ENCODE data around the gene SAMD4B.
A peak's percentile ranks its signal among the peaks of the same experiment; 100 is the strongest.
"Not testable (repeated sequence)": the region's sequence is repeated elsewhere in the genome, so short reads cannot be mapped to it uniquely, and the experiment has no call there.

The SAMD4B gene

DNA sequence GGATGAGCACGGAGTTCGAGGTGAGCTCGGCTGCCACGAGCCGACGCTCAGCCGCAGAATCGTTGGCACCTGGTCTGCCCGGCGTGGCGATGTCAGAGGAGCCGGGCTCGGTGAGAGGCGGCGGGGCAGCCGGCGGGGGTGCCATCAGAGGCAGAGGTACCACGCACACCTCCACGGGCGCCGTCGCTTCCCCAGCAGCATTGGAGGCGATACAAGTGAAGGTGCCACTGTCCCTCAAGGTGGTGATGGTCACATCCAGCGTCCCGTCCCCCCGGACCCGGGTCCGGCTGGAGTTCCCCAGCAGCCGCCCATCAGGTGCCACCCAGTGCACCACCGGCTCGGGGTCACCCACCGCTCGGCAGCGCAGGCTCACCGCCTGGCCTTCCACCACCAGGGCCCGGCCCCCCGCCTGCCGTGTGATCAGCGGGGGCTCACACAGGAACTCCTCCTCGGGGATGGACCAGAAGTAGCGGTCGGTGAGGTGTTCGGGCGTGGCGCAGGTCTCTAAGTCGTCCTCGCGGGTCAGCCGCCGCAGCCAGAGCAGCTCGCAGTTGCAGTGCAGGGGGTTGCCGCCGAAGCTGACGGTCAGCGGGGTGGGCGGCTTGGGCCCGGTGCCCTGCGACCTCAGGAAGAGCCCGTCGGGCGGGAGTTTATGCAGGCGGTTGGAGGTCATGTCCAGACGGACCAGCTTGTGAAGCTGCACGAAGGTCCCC, 28.0 kb upstream of the SAMD4B start:
- no peak for DNase-seq

DNA sequence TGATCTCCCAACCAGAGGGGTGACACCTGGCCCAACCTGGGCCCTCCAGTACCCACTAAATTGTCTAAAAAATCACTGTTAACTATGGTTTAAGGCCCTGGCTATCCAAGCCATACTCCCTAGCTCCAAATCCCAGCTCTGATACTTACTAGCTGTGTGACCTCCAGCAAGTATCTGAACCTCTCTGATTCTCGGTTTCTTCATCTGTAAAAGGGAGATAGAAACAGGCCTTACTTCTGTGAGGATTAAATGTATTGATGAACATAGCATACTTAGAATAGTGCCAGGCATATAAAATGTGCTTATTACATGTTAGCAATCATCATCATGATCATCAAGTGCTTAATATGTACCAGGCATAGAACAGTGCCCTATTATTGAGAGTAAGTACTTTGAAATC, 26.3 kb upstream of the SAMD4B start:
- DNase-seq: no peak

DNA sequence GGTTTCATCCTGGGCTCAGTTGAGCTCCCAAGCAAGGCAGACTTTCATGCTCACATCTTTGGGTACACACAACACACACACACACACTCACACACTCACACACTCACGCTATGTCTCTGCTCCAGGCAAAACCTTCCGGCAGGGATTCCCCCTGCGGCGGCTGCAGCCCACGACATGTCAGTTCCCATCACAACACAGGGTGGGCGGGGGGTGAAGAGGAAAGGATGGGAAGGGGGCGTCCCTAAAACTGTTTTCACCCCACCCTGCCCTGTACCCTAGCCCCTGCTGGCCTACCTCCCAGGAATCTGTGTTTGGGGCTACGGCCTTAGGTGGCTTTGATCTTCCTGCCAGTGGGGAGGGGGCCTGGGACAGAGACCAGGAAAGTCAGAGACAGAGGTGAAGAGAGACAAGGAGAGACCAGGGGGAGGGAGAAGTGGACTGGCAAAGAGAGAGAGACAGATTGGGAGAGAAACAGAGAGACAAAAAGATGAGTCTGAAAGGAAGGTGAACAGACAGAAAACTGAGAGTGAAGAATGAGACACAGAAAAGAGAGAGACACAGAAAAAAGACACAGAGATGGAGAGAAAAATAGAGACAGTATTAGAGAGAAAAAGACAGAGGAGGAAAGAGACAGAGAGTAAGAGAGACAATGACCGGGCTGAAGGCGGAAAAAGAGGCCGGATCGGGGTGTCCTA, 25.4 kb upstream of the SAMD4B start:
- DNase-seq: no peak

DNA sequence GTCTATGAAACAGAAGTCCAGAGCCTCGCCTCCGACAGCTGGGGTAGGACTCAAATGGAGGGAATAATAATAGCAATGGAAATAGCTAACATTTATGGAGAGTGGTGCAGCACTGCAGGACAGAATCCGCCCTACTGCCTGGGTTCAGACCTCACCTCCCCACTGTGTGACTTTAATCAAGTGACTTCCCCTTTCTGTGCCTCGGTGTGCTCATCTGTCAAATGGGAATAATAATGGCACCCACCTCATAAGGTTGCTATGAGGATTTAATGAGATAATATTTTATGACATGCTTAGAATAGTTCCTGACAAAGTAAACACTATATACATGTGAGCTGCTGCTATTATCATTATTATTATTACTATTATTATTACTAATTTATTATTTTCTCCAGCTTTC, 24.7 kb upstream of the SAMD4B start:
- no peak for DNase-seq

DNA sequence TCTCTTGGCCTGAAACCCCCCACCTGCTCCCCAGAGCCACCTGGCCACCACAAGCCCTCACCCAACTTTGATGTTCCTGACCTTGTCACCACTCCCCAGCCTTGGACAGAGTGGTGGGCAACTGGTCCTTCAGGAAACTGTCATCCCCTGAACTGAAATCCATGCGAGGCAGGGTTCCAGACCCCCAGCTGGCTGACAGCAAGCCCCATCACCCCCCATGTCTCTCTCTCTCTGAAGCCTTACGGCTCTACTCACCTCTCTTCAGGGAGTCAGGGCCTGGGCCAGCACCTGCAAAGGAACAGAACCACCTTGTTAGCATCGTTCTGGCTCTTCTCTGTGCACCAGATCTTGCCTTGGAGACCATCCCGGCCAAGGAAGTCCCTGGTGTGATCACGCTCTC, 24.1 kb upstream of the SAMD4B start:
- no peak for DNase-seq

DNA sequence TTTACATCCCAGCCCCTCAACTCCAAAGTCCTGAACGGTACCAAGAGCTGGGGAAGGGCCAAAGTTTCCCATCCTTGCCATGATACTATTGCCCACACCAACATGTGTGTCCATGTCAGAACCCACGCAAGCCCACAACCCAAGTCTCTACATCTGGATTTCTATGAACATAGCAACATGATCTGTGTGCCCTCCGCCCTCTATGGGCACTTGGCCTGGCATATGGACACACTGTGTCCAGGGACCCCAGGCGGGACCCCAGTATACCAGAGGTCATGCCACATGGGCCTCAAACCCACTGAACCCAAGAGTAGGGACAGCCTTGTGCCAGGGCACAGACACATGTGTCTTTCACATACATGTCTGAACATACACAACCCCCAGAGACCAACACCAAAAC, 23.5 kb upstream of the SAMD4B start:
- no peak for DNase-seq

DNA sequence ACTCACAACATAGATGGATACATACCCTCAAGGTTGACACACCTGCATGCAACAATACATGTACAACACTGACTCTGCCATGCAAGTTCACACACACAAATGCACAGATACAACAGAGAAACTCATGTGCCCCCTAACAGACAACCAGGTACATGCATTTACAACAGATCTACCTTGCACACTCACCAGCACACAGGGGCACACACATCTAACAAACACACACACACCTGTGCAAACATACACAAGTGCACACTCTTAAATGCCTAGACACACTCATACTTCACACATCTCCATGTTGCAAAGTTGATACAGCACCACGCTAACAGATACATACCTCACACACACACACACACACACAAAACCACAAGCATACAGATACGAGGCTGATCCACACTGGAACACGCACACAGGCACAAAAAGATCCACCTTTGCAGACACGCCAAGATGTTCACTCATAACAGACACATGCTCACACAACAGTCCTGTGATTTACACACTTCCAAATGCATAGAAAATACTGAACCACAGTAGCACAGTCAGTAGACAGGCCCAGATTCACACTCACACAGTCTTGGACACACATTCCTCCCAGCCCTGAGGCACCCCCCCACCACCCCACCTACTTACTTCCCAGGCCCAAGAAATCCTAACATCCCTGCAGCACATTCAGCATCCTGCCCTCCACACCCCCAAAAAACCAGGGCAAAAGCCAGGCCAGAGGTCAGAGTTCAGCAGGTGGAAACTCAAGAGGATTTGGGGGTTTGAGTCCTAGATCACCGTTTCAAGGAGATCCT, 22.9 kb upstream of the SAMD4B start:
- DNase-seq: no peak

DNA sequence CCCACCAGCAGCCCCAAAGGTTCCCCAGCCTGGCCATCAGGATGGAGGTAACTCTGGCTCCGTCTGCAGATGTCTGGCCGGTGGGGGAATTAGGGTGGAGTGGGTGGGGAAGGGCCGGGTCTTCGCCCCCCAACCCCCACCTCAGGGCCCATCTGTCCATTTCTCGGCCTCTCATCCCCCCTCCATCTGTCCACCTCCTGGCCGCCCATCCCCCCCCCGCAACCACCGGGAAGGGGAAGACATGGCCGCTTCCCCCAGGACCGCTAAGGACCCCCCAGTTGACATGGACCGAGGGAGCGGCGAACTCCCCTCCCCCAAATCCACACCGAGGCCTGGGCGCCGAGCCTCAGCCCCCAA, 22.4 kb upstream of the SAMD4B start:
- DNase-seq: no peak

DNA sequence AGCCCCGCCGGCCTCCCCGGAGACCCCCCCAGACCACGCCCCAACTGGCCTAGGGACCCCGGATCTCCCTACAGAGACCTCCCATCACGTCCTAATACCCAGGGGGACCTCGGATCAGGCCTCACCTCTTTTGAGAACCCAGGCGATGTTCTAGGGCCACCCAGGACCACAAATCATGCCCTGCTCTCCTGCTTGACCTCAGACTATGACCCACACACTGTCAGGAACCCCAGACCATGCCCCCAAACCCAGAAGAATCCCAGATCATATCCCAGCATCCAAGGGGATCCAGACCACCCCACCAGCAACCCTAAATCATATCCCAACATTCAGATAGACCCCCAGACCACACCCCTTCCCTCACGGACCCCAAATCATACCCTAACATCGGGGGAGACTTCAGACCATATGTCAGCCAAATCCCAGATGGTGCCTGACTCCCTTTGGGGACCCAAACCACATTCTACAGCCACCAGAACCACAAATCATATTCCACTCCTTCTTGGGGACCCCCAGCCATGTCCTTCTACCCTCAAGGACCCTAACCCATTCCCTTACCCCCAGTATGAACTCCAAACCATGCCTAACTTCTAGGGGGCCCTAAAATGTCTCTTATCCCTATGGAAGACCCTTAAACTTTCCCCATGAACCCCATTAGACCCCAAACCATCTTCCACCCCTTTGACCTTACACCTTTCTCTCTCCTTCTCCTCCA, 20.9 kb upstream of the SAMD4B start:
- DNase-seq: no peak

DNA sequence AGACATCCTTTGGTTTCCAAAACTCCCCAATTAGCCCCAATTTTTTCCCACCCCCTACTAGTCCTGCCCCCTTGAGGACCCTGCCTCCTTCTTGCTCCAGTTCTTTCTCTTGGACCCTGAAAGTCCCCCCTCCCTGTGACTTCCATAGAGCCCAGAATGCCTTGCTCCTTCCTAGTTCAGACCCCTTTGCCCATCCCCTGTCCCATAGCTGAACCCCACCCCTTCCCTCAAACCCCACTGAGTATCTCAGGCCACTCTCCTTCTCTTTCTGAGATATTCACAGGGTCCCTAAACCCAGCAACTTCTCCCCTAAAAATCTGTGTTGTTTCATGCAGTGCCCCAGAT, 20.4 kb upstream of the SAMD4B start:
- no peak for DNase-seq

DNA sequence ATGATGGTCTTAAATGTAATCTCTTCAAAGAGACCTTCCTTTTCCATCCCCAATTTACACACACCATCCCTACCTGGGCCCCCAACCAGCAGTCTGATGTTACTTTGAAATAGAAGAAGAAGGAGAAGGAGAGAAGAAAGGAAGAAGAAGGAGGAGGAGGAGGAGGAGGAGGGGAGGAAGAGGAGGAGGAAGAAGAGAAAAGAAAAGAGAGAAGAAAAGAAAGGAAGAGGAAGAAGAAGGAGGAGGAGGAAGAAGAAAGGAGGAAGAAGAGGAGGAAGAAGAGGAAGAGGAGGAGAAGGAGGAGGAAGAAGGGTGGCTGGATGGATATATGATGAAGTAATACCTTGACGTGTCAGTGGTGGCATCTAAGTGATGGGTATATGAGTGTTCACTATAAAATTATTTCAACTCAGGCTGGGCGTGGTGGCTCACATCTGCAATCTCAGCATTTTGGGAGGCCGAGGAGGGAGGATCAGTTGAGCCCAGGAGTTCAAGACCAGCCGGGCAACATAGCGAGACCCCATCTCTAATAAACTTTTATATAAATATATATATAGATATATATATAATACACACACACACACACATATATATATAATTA, 17.9 kb upstream of the SAMD4B start:
- no peak for DNase-seq

DNA sequence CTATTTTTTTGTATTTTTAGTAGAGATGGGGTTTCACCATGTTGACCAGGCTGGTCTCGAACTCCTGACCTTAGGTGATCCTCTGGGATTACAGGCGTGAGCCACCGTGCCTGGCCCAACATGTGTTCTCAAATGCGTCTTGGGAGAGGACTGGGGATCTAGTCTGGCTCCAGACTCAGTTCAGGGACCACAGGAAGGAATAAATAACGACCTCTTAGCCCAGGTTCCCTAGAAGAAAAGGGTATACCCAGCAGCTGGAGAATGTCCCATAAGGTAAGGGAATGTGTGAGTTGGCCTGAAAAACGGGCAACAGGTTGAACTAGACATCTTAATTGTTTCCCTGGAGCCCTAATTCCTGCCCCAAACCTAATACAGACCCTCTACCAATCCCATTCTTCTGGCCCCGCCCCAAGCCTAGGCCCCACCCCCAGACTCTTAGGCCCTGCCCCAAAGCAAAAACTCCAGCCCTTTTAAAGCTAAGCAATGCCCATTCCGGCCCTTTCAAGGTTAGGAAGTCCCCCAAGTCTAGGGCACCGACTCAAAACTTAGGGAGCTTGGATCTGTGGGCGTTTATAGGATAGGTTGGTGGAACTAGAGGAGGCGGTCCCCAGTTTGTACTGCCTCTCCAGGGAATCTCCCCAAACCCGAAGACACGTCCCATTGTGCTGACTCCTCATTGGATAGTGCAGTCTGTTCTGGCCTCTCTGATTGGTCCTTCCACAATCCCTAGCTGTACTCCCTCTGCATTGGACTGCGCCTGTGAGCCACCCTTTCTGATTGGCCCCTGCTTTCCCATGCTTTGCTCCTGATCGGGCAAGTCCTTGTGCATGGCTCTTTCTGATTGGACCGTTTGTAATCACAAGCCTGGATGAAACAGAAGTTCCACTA, 16.2 kb upstream of the SAMD4B start:
- peak in 1 of 2 donors; percentile 30 for DNase-seq

DNA sequence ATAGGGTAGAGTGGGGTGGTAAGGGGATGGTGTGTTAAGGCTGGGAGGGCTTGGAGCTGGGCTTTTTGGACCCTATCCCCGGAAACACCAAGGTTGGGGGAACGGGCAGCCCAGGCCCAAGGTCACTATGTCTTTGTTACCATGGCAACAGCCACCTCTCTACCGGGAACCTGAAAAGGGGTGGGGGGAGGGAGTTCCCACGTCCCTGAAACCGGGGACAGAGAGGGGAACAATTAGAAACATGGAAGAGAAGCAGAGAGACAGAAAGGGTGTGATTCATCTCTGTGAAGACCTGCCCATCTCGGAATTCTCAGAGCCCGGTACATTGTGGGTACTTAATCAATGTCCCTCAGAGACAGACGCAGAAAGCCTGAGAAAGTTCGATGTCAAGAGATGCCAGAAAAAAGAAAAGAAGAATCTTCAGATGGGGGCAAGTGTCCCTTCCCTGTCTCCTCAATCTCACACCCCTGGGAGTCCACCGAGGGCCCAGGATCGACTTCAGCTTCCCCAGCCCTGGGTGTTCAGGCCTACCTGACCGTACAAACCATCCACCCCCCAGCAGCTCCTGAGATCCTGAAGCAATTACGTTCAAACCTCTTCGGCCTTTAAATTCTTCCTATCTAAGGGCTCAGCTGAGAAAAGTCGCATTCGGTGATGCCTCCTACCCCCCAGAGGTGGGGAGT, 14.7 kb upstream of the SAMD4B start:
- no peak for DNase-seq

DNA sequence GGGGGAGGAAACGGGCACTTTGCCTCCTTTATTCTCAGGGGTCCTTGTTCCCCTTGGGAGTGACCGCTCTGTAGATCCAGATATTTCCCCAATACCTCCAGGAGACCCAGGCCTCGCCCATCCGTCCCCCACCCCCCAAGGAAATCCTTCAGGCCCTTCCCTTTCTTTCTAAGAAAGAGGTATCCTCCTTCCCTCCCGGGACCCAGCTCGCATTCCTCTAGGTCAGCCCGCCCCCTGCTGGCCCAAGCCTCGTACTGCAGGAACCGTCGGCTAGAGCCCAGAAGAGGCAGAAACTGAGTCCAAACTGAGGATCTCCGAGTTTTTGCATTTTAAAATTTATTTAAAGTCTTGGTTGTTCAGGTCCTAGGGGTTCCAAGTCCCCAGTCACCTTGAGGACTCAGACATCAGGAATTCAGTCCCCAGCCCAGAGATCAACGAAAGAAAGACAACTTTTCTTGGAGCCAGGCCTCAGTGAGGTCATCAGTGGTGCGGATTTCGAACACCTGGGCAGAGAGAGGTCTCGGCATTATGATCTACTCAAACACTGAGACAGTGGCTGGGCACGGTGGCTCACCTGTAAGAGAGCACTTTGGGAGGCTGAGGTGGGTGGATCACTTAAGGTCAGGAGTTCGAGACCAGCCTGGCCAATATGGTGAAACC, 14.0 kb upstream of the SAMD4B start:
- DNase-seq: peak; percentile 75 to 82

DNA sequence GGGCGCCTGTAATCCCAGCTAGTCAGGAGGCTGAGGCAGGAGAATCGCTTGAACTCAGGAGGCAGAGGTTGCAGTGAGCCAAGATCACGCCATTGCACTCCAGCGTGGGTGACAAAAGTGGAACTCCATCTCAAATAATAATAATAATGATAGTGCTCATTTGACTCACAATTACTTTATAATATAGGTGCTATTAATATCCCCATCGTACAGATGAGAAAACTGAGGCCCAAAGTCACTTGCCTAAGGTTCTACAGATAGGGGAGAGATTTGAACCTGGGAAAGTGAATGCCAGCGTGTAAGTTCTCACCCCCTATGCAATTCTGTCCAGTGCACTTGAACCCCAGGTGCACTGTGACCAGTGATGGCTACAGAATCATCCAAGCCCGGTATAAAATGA, 12.3 kb upstream of the SAMD4B start:
- DNase-seq: no peak

DNA sequence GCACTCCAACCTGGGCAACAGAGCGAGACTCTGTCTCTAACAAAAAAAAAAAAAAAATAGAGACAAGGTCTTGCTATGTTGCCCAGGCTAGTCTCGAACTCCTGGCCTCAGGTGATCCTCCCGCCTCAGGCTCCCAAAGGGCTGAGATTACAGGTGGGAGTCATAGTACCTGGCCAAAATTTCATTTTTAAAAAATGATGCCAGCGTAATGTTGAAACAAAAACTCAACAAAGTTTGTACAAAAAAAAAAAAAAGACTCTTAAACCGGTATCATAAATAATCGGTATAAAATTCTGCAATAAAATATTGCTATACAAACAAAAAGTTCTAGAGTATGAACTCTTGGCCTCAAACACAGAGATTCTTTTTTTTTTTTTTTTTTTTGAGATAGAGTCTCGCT, 9.9 kb upstream of the SAMD4B start:
- no peak for DNase-seq

DNA sequence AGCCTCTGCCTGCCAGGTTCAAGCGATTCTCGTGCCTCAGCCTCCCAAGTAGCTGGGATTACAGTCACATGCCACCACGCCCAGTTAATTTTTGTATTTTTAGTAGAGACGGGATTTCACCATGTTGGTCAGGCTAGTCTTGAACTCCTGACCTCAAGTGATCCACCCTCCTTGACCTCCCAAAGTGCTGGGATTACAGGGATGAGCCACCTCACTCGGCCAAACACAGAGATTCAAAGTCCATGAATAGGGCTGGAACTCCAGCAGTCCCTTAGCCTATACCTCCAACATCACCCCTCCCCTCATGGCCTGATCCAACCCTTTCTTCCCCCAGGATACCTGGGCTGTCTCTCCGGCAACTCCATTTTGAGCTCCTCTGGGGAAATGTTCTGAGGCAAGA, 9.5 kb upstream of the SAMD4B start:
- DNase-seq: not testable (repeated sequence)

DNA sequence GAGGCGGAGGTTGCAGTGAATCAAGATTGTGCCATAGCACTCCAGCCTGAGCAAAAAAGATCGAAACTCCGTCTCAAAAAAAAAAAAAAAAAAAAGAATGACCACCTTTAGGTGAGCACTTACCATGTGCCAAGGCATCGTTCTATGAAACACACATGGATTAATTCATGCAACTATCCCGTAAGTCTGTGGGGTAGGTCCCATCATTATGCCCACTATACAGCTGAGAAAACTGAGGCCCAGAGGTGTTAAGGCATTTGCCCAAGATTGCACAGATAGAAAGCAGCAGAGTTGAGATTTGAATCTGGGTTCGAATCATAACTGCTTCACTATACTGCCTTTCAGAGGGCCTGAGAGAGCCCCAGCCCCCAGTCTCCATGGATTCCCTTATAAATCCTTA, 8.7 kb upstream of the SAMD4B start:
- DNase-seq: no peak

DNA sequence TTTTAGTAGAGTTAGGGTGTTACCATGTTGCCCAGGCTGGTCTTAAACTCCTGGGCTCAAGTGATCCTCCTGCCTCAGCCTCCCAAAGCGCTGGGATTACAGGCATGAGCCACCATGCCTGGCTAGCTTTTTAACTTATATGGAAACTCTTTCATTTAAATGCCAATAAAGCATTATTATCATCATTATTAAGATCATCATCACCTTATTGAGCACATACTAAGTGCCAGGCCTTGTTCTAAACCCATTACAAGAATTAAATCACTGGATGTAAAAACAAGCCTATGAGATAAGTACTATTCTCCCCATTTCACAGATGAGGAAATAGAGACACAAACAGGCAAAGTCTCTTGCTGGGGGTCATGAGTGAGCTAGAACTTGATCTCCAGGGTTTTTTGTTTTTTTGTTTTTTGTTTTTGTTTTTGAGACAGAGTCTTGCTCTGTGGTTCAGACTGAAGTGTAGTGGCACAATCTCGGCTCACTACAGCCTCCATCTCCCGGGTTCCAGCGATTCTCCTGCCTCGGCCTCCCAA, 7.7 kb upstream of the SAMD4B start:
- DNase-seq: no peak

DNA sequence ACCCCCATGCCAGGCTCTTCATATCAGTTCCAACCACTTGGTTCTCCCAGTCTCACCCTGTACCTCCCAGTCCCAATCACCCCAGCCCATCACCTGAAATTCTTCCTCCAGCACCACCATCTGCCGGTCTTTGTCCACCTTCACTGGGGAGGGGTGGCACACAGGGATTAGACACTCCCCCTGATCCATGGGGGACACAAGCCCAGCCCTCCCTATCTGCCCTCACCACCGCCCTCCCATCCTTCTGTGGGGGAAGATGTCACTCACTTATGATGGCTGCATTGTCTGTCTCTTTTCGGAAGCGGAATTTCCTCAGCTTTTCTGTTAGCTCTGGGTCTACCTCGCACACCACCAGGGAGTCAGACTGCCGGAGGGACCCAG, 7.1 kb upstream of the SAMD4B start:
- peak in 1 of 2 donors; percentile 41 for DNase-seq

DNA sequence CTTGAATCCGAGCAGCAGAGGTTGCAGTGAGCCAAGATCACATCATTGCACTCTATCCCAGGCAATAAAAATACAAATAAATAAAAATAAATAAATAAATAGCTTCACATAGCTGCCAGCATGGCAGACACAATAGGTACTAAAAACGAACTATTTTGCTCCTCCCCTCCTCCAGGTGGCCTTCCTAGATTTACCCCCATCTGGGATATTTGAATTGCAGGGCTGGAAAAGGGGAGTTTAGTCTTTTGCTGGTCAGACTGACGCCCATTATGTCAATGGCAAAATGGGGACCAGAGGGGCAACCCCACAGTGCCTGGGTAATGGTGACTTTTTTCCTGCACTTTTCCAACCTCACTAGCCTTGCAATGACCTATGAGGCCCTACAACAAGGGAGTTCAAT, 5.7 kb upstream of the SAMD4B start:
- DNase-seq: no peak
